ENCODE results near the gene MORC2. TPM values are rescaled to one million over a fixed set of nuclear protein-coding genes. Genes with fewer than 3 reads are reported as not detected.

Gene MORC2
- total RNA-seq, 1 donor from 2014 or later = 20.0 TPM

- DNase-seq (peak; percentile 46), ATAC-seq (no peak)
- Histone ChIP-seq H3K36me3 (no peaks in the 10 kb centered on the region), H3K4me3 (no peak overlapping the region), H3K9me3 (no peaks in the 10 kb centered on the region), H3K27me3 (no peaks in the 10 kb centered on the region), H3K27ac (no peak overlapping the region), H3K4me1 (no peaks in the 10 kb centered on the region)
- intact Hi-C loops (cut with DNase I) = no loop called here
- TF ChIP-seq, protein P1, sequence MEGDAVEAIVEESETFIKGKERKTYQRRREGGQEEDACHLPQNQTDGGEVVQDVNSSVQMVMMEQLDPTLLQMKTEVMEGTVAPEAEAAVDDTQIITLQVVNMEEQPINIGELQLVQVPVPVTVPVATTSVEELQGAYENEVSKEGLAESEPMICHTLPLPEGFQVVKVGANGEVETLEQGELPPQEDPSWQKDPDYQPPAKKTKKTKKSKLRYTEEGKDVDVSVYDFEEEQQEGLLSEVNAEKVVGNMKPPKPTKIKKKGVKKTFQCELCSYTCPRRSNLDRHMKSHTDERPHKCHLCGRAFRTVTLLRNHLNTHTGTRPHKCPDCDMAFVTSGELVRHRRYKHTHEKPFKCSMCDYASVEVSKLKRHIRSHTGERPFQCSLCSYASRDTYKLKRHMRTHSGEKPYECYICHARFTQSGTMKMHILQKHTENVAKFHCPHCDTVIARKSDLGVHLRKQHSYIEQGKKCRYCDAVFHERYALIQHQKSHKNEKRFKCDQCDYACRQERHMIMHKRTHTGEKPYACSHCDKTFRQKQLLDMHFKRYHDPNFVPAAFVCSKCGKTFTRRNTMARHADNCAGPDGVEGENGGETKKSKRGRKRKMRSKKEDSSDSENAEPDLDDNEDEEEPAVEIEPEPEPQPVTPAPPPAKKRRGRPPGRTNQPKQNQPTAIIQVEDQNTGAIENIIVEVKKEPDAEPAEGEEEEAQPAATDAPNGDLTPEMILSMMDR (IDR thresholded peaks at IDR 0.05) = no peak
These were observed 92.9 kb downstream of the MORC2 start for GRCh38 chr22:30875481-30876215.

Other genes with a start within 250 kb of the MORC2 start
- gene TUG1, start 491 bp upstream of the MORC2 start, total RNA-seq = 71.8 TPM
- gene SMTN, start 112.5 kb upstream of the MORC2 start, total RNA-seq = 71.6 TPM
- 89.0 TPM for gene SELENOM, start 138.8 kb upstream of the MORC2 start, total RNA-seq
- 4.5 TPM for gene INPP5J, start 154.2 kb upstream of the MORC2 start, total RNA-seq
- 6.9 TPM for gene PLA2G3, start 171.7 kb upstream of the MORC2 start, total RNA-seq
- gene RNF185, start 191.4 kb upstream of the MORC2 start, total RNA-seq = 37.9 TPM
- 63.0 TPM for gene LIMK2, start 243.5 kb upstream of the MORC2 start, total RNA-seq

All from upper lobe of right lung (tissue), 1 donor.